HuH-7.5 (cell line): ENCODE measurements around the gene ROBO3.

Experiments used
- DNase-seq: peaks from one replicate; pipeline ENCODE4 v3.0.0; 2011; ENCODE audit warnings: low spot score

ROBO3 gene

GRCh38 chr11:124892146-124892545 is 26.9 kb downstream of the ROBO3 start:
- no peak for DNase-seq

- no peak for DNase-seq
Measured at GRCh38 chr11:124892750-124893454, 27.7 kb downstream of the ROBO3 start.

GRCh38 chr11:124893781-124894401 is 28.7 kb downstream of the ROBO3 start:
- no peak for DNase-seq

- no peak for DNase-seq
Measured at GRCh38 chr11:124894606-124895430, 29.6 kb downstream of the ROBO3 start.

GRCh38 chr11:124895471-124895971 is 30.3 kb downstream of the ROBO3 start:
- no peak for DNase-seq

GRCh38 chr11:124896071-124896750 is 31.0 kb downstream of the ROBO3 start:
- no peak for DNase-seq

GRCh38 chr11:124896821-124897391 is 31.7 kb downstream of the ROBO3 start:
- no peak for DNase-seq

GRCh38 chr11:124897674-124898262 is 32.5 kb downstream of the ROBO3 start, which contains the start of gene ROBO4:
ROBO4 (minus strand) TSS chr11:124897865; CDS start chr11:124897795, 70 bp downstream.
- DNase-seq: no peak

- DNase-seq: no peak
Measured at GRCh38 chr11:124898263-124898680, 33.0 kb downstream of the ROBO3 start.

- DNase-seq: no peak
Measured at GRCh38 chr11:124898711-124899110, 33.5 kb downstream of the ROBO3 start.

GRCh38 chr11:124899383-124900145 is 34.3 kb downstream of the ROBO3 start:
- no peak for DNase-seq

- DNase-seq: no peak
Measured at GRCh38 chr11:124900464-124900863, 35.2 kb downstream of the ROBO3 start.

- DNase-seq: no peak
Measured at GRCh38 chr11:124902616-124903015, 37.4 kb downstream of the ROBO3 start.

- no peak for DNase-seq
Measured at GRCh38 chr11:124915541-124916369, 50.5 kb downstream of the ROBO3 start.

GRCh38 chr11:124916370-124916710 is 51.1 kb downstream of the ROBO3 start:
- DNase-seq: no peak

- no peak for DNase-seq
Measured at GRCh38 chr11:124917115-124917637, 51.9 kb downstream of the ROBO3 start.

- DNase-seq: no peak
Measured at GRCh38 chr11:124918950-124919349, 53.7 kb downstream of the ROBO3 start, which contains the start of gene HEPN1. HEPN1 (plus strand) TSS chr11:124919250.

GRCh38 chr11:124919898-124920297 is 54.7 kb downstream of the ROBO3 start:
- no peak for DNase-seq

- no peak for DNase-seq
Measured at GRCh38 chr11:124920356-124920755, 55.1 kb downstream of the ROBO3 start.
